Endothelial cell of umbilical vein (primary cell): ENCODE results near the gene HERC6. TPM values are rescaled to one million over a fixed set of nuclear protein-coding genes. Genes with fewer than 3 reads are reported as not detected.

ENCODE experiments used
- BruUV-seq: library from RNA; stranded (reverse); fragments of 400-500 nt; replicated peaks from 2 replicates; lab custom pipeline; 2021; lab: Mats Ljungman, UMichigan
- CTCF ChIA-PET: fragments of 300-600, 350-600 bp; sonication (Branson Sonifier 250); formaldehyde crosslinking; loops from one replicate; lab custom pipeline; 2021; ENCODE audit warnings: antibody characterized with exemption, inconsistent platforms; lab: Charles Lee
- POLR2A ChIA-PET: fragments of 300-600, 350-600 bp; sonication (Branson Sonifier 250); formaldehyde crosslinking; loops from one replicate; lab custom pipeline; 2021; ENCODE audit warnings: antibody characterized with exemption, inconsistent platforms; lab: Charles Lee
- DNase-seq: peaks from one replicate; pipeline ENCODE4 v3.0.0-alpha.2; 2011; ENCODE audit warnings: low read depth, low spot score
- FAIRE-seq: peaks from 2 replicates; lab custom pipeline; 2011; peaks lifted over from hg19 to GRCh38; lab: Jason Lieb, UNC
- H2AFZ ChIP-seq: 2 replicates; pipeline ENCODE4 v1.6.0; 2012; ENCODE audit warnings: low read depth, low read length, control low read depth, inconsistent platforms
- H3K27ac ChIP-seq: 2 replicates; pipeline ENCODE4 v1.5.1; 2011; ENCODE audit warnings: low read depth, mild to moderate bottlenecking, control low read depth, low read length, moderate library complexity; ENCODE audit not compliant: insufficient read depth
- H3K27me3 ChIP-seq, 2 experiments: 2 replicates each; pipeline versions ENCODE4 v1.6.0 to v1.6.1; 2011; ENCODE audit warnings: low read length in 2 of 2, mixed read lengths in 1 of 2; ENCODE audit not compliant: control insufficient read depth in 2 of 2, insufficient read depth in 2 of 2
- H3K36me3 ChIP-seq, 2 experiments: 2 replicates in 1 of 2; 3 replicates in 1 of 2; pipeline ENCODE4 v1.5.1; 2011; ENCODE audit warnings: low read length in 2 of 2, mild to moderate bottlenecking in 1 of 2, moderate library complexity in 1 of 2; ENCODE audit not compliant: control insufficient read depth in 2 of 2, insufficient read depth in 2 of 2; ENCODE audit errors: extremely low read depth in 1 of 2
- H3K4me1 ChIP-seq: 3 replicates; pipeline ENCODE4 v1.5.1; 2011; ENCODE audit warnings: mild to moderate bottlenecking, low read length; ENCODE audit not compliant: control insufficient read depth, insufficient read depth; ENCODE audit errors: extremely low read depth
- H3K4me2 ChIP-seq: 2 replicates; pipeline ENCODE4 v1.6.1; 2011; ENCODE audit warnings: low read length, control low read depth, mixed read lengths; ENCODE audit not compliant: insufficient read depth
- H3K4me3 ChIP-seq, 3 experiments: fragments of 200-600 bp in 1 of 3; sonication (generic), shearing (Covaris generic) in 1 of 3; replicated peaks in 1 of 3; 2 replicates each; pipeline ENCODE4 v1.5.1; 2011 to 2016; ENCODE audit warnings: control low read depth in 3 of 3, low read length in 3 of 3, mild to moderate bottlenecking in 2 of 3, inconsistent platforms in 1 of 3, low read depth in 1 of 3, moderate library complexity in 1 of 3; ENCODE audit not compliant: insufficient read depth in 1 of 3
- H3K79me2 ChIP-seq: 2 replicates; pipeline ENCODE4 v1.6.0; 2012; ENCODE audit warnings: low read length, inconsistent platforms; ENCODE audit not compliant: control insufficient read depth, insufficient read depth
- H3K9ac ChIP-seq: replicated peaks from 2 replicates; pipeline ENCODE3; 2011; ENCODE audit warnings: low read length, control low read depth; ENCODE audit not compliant: insufficient read depth; ENCODE audit errors: extremely low read depth
- H3K9me1 ChIP-seq: replicated peaks from 3 replicates; pipeline ENCODE4 v1.6.0; 2011; ENCODE audit warnings: mild to moderate bottlenecking, low read length; ENCODE audit not compliant: control insufficient read depth, insufficient read depth; ENCODE audit errors: extremely low read depth
- H3K9me3 ChIP-seq: replicated peaks from 2 replicates; pipeline ENCODE4 v1.5.1; 2012; ENCODE audit warnings: low read length, inconsistent platforms; ENCODE audit not compliant: control insufficient read depth, insufficient read depth
- H4K20me1 ChIP-seq: replicated peaks from 2 replicates; pipeline ENCODE3; 2011; ENCODE audit warnings: mild to moderate bottlenecking, low read length; ENCODE audit not compliant: control insufficient read depth, insufficient read depth; ENCODE audit errors: extremely low read depth
- CTCF ChIP-seq, 2 donors: IDR thresholded peaks; 1 replicate in 1 of 2; 2 replicates in 1 of 2; pipeline ENCODE4 v1.5.1; 2011; ENCODE audit warnings: low read length in 2 of 2, mild to moderate bottlenecking in 2 of 2, moderate library complexity in 2 of 2, control low read depth in 1 of 2, inconsistent platforms in 1 of 2, low read depth in 1 of 2; ENCODE audit not compliant: insufficient read depth in 1 of 2; ENCODE audit errors: extremely low read depth in 1 of 2
- EZH2 ChIP-seq: IDR thresholded peaks from 2 replicates; pipeline ENCODE4 v1.6.1; 2012; ENCODE audit warnings: borderline replicate concordance, low read depth, mild to moderate bottlenecking, moderate library complexity, low read length, inconsistent platforms; ENCODE audit not compliant: severe bottlenecking
- FOS ChIP-seq: IDR thresholded peaks from 2 replicates; pipeline ENCODE4 v1.6.1; 2011; ENCODE audit warnings: mild to moderate bottlenecking, low read length, moderate library complexity, borderline replicate concordance; ENCODE audit not compliant: insufficient read depth
- GATA2 ChIP-seq: IDR thresholded peaks from 2 replicates; pipeline ENCODE4 v1.7.0; 2011; ENCODE audit warnings: low read depth, mild to moderate bottlenecking, moderate library complexity, mixed read lengths, low read length; ENCODE audit not compliant: insufficient read length, insufficient read depth
- JUN ChIP-seq: IDR thresholded peaks from 2 replicates; pipeline ENCODE4 v1.6.1; 2011; ENCODE audit warnings: borderline replicate concordance, low read depth; ENCODE audit not compliant: insufficient read length, insufficient read depth
- MYC ChIP-seq: IDR thresholded peaks from one replicate; pipeline ENCODE4 v1.6.1; 2011; ENCODE audit warnings: mild to moderate bottlenecking, low read depth, low read length
- POLR2A ChIP-seq: IDR thresholded peaks from 2 replicates; pipeline ENCODE4 v1.6.1; 2012; ENCODE audit warnings: low read depth, mild to moderate bottlenecking, control low read depth, low read length
- dilution Hi-C: fragments of 300-500 bp; cut with MboI; formaldehyde crosslinking; loops from one replicate; pipeline ENCODE4 v1.15.0; 2019; ENCODE audit warnings: low sequenced_read_pairs; ENCODE audit not compliant: extremely low pct_ligation_motif_present
- intact Hi-C: fragments of 100-400 bp; cut with micrococcal nuclease; formaldehyde crosslinking; loops from one replicate; pipeline ENCODE4 v1.10.0; 2022
- polyA plus RNA-seq, 4 experiments: library from polyadenylated mRNA; depleted of rRNA in 3 of 4; stranded (reverse) in 3 of 4; unstranded in 1 of 4; fragments of >200 nt; gene quantifications; 2 replicates each; pipeline versions ENCODE4 v1.2.1 to v1.2.3, GENCODE V29; 2011 to 2012; ENCODE audit warnings: missing spikeins in 1 of 4
- total RNA-seq: library from RNA; stranded (reverse); gene quantifications from 2 replicates; pipeline ENCODE4 v1.2.3, GENCODE V29; 2021

Gene HERC6
- total and polyA plus RNA-seq, 2 donors (not counting 3 experiments of a cell fraction or from before 2014, with no cell fraction given): 2.1 to 5.0 TPM

- CTCF ChIA-PET: interaction anchor here (2.0 kb wide), 1 partner anchor 51 kb away, joined by 5 read pairs; no protein-coding TSS in a partner anchor
- TF ChIP-seq FOS (no peak), MYC (no peak), CTCF (IDR thresholded peaks at IDR 0.05; ENCODE audit: extremely low read depth in 1 of 2, insufficient read depth in 1 of 2, low read depth in 1 of 2, low read length in 2 of 2) (no peak), EZH2 (no peak), GATA2 (no peak)
- H3K9me1 ChIP-seq: no peaks in the 10 kb centered on the region
- no peak overlapping the region for H2AFZ ChIP-seq
- DNase-seq: no peak
- no peaks in the 10 kb centered on the region for H4K20me1 ChIP-seq
- intact Hi-C loops: no loop called here
- no peak for FAIRE-seq
- H3K27me3 ChIP-seq: no peaks in the 10 kb centered on the region
- no peaks in the 10 kb centered on the region for H3K4me1 ChIP-seq
- H3K36me3 ChIP-seq: no peaks in the 10 kb centered on the region
- dilution Hi-C loops: no loop called here
- no peak overlapping the region for H3K9ac ChIP-seq
- no peak overlapping the region for H3K4me2 ChIP-seq
- H3K9me3 ChIP-seq: no peaks in the 10 kb centered on the region
- H3K79me2 ChIP-seq: no peaks in the 10 kb centered on the region
- POLR2A ChIA-PET: no interaction called here
- H3K27ac ChIP-seq: no peak overlapping the region
- BruUV-seq: no TSS peak
- no peak overlapping the region for H3K4me3 ChIP-seq
Observed at GRCh38 chr4:88419874-88420273, 41.2 kb downstream of the HERC6 start.

GRCh38 chr4:88420844-88421243, 42.2 kb downstream of the HERC6 start:
- no peaks in the 10 kb centered on the region for H4K20me1 ChIP-seq
- CTCF ChIA-PET: no interaction called here
- no TSS peak for BruUV-seq
- no peak overlapping the region for H3K4me2 ChIP-seq
- H3K4me1 ChIP-seq: no peaks in the 10 kb centered on the region
- H3K4me3 ChIP-seq: no peak overlapping the region
- H2AFZ ChIP-seq: no peak overlapping the region
- no peaks in the 10 kb centered on the region for H3K9me1 ChIP-seq
- no peak for TF ChIP-seq FOS
- TF ChIP-seq EZH2: no peak
- TF ChIP-seq JUN: no peak
- no peak for TF ChIP-seq POLR2A
- TF ChIP-seq GATA2: no peak
- POLR2A ChIA-PET: no interaction called here
- no peak overlapping the region for H3K27ac ChIP-seq
- dilution Hi-C loops: no loop called here
- no peaks in the 10 kb centered on the region for H3K36me3 ChIP-seq
- no peaks in the 10 kb centered on the region for H3K27me3 ChIP-seq
- no peak overlapping the region for H3K9ac ChIP-seq
- H3K79me2 ChIP-seq: no peaks in the 10 kb centered on the region
- DNase-seq: no peak
- H3K9me3 ChIP-seq: no peaks in the 10 kb centered on the region
- intact Hi-C loops: no loop called here
- FAIRE-seq: no peak
